Activated naive CD8-positive, alpha-beta T cell treated with anti-CD3 and anti-CD28 coated beads, Interleukin-2, amount 10 ng/mL, durations not matched to agents 7 days and 5 days (primary cell): ENCODE results near the gene GLI3. TPM values are rescaled to one million over a fixed set of nuclear protein-coding genes. Genes with fewer than 3 reads are reported as not detected.
A peak's percentile ranks its signal among the peaks of the same experiment; 100 is the strongest.

Experiments
- ATAC-seq: fragments of 150-1000 bp; cut with Tn5 transposase; one replicate; pipeline ENCODE4 v1.10.0; 2021; ENCODE audit warnings: low read depth, moderate library complexity
- POLR2A ChIA-PET: fragments of 350-600 bp; sonication (Branson Sonifier 250); formaldehyde crosslinking; loops from one replicate; lab custom pipeline; 2021; ENCODE audit warnings: antibody characterized with exemption; lab: Charles Lee
- DNase-seq: peaks from one replicate; pipeline ENCODE4 v3.0.0; 2021
- H3K27ac Mint-ChIP-seq: one replicate; pipeline ENCODE4 v1.8.0; 2022; ENCODE audit warnings: mild to moderate bottlenecking, mixed read lengths
- H3K27me3 Mint-ChIP-seq: one replicate; pipeline ENCODE4 v1.8.0; 2022; ENCODE audit warnings: mild to moderate bottlenecking, moderate library complexity, mixed read lengths
- H3K36me3 Mint-ChIP-seq: one replicate; pipeline ENCODE4 v1.8.0; 2021; ENCODE audit warnings: mild to moderate bottlenecking, mixed read lengths
- H3K4me1 Mint-ChIP-seq: one replicate; pipeline ENCODE4 v1.8.0; 2021; ENCODE audit warnings: mixed read lengths
- H3K4me3 Mint-ChIP-seq: one replicate; pipeline ENCODE4 v1.8.0; 2022; ENCODE audit warnings: mild to moderate bottlenecking, moderate library complexity, mixed read lengths
- H3K9me3 Mint-ChIP-seq: one replicate; pipeline ENCODE4 v1.8.0; 2021; ENCODE audit warnings: mixed read lengths
- total RNA-seq, 2 experiments: library from RNA; stranded (reverse); gene quantifications; one replicate each; pipeline ENCODE4 v1.2.3, GENCODE V29; 2021

GLI3 gene
- 1 to 10 TPM in 1 of 2 experiments, under 1 TPM in 1; 0.75 to 1.3 TPM for total RNA-seq

GRCh38 chr7:42236976-42237810, at the start of gene GLI3:
TSS of gene GLI3 (minus strand) at chr7:42237209. CDS start at chr7:42223253, 13,956 bp downstream.
- no peaks in the 10 kb centered on the region for H3K9me3 Mint-ChIP-seq
- peak; percentile 42 for DNase-seq
- H3K4me3 Mint-ChIP-seq = peak within 1 kb of the TSS; percentile 89
- peaks cover 9% of the 10 kb centered on the region for H3K4me1 Mint-ChIP-seq
- peaks cover 77% of the 10 kb centered on the region for H3K27me3 Mint-ChIP-seq
- POLR2A ChIA-PET = no interaction called here
- peak; percentile 54 for ATAC-seq
- peaks cover 2% of the 10 kb centered on the region for H3K36me3 Mint-ChIP-seq
- H3K27ac Mint-ChIP-seq = no peak within 1 kb of the TSS

GRCh38 chr7:42285383-42285824, 48.4 kb upstream of the GLI3 start:
- POLR2A ChIA-PET = no interaction called here
- no peak for DNase-seq
- no peak for ATAC-seq
- no peaks in the 10 kb centered on the region for H3K4me1 Mint-ChIP-seq
- H3K9me3 Mint-ChIP-seq = peaks cover 1% of the 10 kb centered on the region
- no peak overlapping the region for H3K27ac Mint-ChIP-seq
- H3K27me3 Mint-ChIP-seq = no peaks in the 10 kb centered on the region
- H3K36me3 Mint-ChIP-seq = no peaks in the 10 kb centered on the region
- no peak overlapping the region for H3K4me3 Mint-ChIP-seq

DNA sequence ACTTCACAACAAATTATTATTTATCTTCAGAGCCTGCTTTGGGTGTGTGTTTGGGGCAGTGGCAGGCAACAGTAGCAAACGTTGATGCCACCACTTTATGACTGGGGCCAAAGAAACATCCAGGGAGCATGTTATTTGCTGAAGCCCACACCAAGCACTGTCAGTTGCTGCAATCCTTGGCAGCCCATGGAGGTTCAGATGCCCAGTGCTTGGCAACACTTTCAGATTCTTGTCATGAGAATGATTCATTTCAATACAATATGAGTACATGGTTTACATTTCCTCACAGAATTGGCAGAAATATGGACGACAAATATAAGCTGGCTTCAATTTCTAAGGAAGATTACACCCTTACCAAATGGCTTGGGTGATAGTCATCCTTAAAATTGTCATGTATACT, 46.5 kb upstream of the GLI3 start:
- DNase-seq (no peak), ATAC-seq (no peak)
- no peaks in the 10 kb centered on the region for H3K27me3 Mint-ChIP-seq
- H3K4me3 Mint-ChIP-seq = no peak overlapping the region
- POLR2A ChIA-PET = no interaction called here
- peaks cover 1% of the 10 kb centered on the region for H3K9me3 Mint-ChIP-seq
- no peaks in the 10 kb centered on the region for H3K36me3 Mint-ChIP-seq
- H3K4me1 Mint-ChIP-seq = no peaks in the 10 kb centered on the region
- H3K27ac Mint-ChIP-seq = no peak overlapping the region

GRCh38 chr7:42278344-42278743, 41.3 kb upstream of the GLI3 start:
- no peak for ATAC-seq
- no peaks in the 10 kb centered on the region for H3K36me3 Mint-ChIP-seq
- no peak overlapping the region for H3K4me3 Mint-ChIP-seq

GRCh38 chr7:42274053-42274452, 37.0 kb upstream of the GLI3 start:
- no peak overlapping the region for H3K4me3 Mint-ChIP-seq
- peaks cover 2% of the 10 kb centered on the region for H3K27me3 Mint-ChIP-seq
- peaks cover under 1% of the 10 kb centered on the region for H3K4me1 Mint-ChIP-seq
- H3K9me3 Mint-ChIP-seq = no peaks in the 10 kb centered on the region
- POLR2A ChIA-PET = no interaction called here
- no peak for ATAC-seq
- no peak overlapping the region for H3K27ac Mint-ChIP-seq
- no peak for DNase-seq
- no peaks in the 10 kb centered on the region for H3K36me3 Mint-ChIP-seq

More at GRCh38 chr7:42278344-42278743, 41.3 kb upstream of the GLI3 start:
- no peaks in the 10 kb centered on the region for H3K4me1 Mint-ChIP-seq
- H3K9me3 Mint-ChIP-seq = peaks cover 1% of the 10 kb centered on the region
- peaks cover 2% of the 10 kb centered on the region for H3K27me3 Mint-ChIP-seq
- DNase-seq = no peak
- H3K27ac Mint-ChIP-seq = no peak overlapping the region
- POLR2A ChIA-PET = no interaction called here

DNA sequence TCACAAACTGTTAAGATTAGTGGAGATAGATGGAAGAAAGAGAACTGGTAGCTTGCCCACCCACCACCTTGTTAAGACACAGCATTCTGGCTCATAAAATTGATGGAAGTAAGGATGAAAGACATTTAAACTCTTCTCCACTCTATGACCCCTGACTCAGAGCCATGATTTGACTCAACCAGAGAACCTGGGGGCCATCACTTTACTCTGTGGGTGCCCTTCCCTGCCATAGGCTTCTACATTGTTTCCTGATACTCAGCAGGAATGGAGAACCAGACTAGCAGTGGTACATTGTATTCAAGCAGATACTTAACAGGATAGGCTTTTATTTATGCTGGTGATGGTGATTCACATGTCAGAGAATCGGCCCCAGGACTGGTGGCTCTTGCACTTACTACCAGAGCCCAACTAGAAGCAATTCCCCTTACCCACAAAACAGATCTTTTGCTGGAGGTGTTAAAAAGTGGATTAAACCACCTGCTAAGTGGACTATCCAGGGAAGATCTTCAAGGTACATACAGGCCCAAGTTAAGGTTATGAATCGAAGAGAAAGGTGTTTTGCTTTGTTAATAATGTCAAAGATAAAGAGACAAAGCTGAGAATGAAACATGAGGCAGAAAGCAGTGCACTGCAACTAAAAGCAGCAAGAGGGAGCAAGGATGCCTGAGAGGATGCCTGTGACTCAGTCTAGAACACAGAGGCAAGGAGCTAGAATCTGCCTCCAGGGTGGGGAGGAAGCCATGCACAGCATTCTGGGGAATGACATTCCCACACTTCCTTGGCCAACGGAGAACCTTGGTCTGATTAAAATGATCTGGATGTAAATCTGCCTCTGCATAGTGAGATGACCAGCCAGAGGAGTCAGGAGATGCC, 36.0 kb upstream of the GLI3 start:
- Mint-ChIP-seq H3K27me3 (peaks cover 2% of the 10 kb centered on the region), H3K4me3 (no peak overlapping the region), H3K9me3 (no peaks in the 10 kb centered on the region), H3K36me3 (no peaks in the 10 kb centered on the region), H3K27ac (no peak overlapping the region), H3K4me1 (peaks cover 3% of the 10 kb centered on the region)
- POLR2A ChIA-PET = no interaction called here
- DNase-seq = no peak
- ATAC-seq = no peak

GRCh38 chr7:42269161-42269560, 32.2 kb upstream of the GLI3 start:
- no peak overlapping the region for H3K27ac Mint-ChIP-seq
- no peaks in the 10 kb centered on the region for H3K9me3 Mint-ChIP-seq
- no peak for ATAC-seq
- peaks cover 3% of the 10 kb centered on the region for H3K4me1 Mint-ChIP-seq
- no peaks in the 10 kb centered on the region for H3K27me3 Mint-ChIP-seq
- H3K36me3 Mint-ChIP-seq = no peaks in the 10 kb centered on the region
- POLR2A ChIA-PET = no interaction called here
- no peak for DNase-seq
- H3K4me3 Mint-ChIP-seq = no peak overlapping the region

DNA sequence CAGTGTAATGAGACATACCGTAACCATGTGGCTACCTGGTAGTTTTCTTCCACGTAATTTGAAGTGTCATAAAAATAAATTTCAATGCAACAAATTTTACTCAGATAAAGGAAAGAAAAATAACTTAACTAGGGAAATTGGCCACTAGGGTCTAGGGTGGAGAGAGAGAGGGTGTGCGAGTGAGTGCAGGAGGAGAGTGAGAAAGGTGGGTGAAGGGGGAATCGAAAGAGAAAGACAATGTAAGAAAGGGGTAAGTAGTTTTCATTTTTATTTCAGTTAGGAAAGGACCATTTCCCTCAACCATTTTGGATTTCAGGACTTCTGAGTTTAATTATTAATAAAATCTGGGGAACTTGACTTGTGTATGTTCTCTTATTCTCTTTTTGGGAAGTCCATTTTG, 27.7 kb upstream of the GLI3 start:
- POLR2A ChIA-PET = no interaction called here
- H3K4me1 Mint-ChIP-seq = peaks cover 3% of the 10 kb centered on the region
- no peaks in the 10 kb centered on the region for H3K9me3 Mint-ChIP-seq
- ATAC-seq = no peak
- no peak for DNase-seq
- no peaks in the 10 kb centered on the region for H3K36me3 Mint-ChIP-seq
- H3K27me3 Mint-ChIP-seq = no peaks in the 10 kb centered on the region
- no peak overlapping the region for H3K27ac Mint-ChIP-seq
- H3K4me3 Mint-ChIP-seq = no peak overlapping the region

DNA sequence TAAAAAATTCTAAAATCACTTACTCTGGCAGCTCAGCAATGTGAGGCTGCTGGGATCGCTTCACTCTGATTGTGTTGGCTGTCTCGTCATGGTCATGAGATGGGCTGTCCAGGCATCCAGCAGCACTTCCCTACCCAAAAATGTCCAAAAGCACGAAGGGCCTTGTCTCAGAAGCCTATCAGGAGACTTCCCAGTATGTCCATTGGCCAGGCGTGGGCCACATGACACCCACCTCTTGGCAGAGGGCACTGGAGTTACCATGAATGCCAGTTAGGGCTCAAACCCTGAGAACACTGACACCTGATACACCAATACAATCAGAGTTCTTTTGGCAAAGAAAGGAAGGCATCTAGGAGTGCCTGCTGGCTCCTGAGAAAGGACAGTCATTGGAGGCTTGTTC, 27.0 kb upstream of the GLI3 start:
- no peak overlapping the region for H3K4me3 Mint-ChIP-seq
- no peak for DNase-seq

GRCh38 chr7:42262964-42263363, 26.0 kb upstream of the GLI3 start:
- no peak for DNase-seq
- Mint-ChIP-seq H3K4me3 (no peak overlapping the region), H3K27me3 (no peaks in the 10 kb centered on the region), H3K4me1 (no peaks in the 10 kb centered on the region), H3K36me3 (no peaks in the 10 kb centered on the region), H3K27ac (no peak overlapping the region), H3K9me3 (no peaks in the 10 kb centered on the region)
- POLR2A ChIA-PET = no interaction called here
- no peak for ATAC-seq

More for the DNA sequence above, 27.0 kb upstream of the GLI3 start:
- Mint-ChIP-seq H3K36me3 (no peaks in the 10 kb centered on the region), H3K27ac (no peak overlapping the region), H3K4me1 (peaks cover 1% of the 10 kb centered on the region), H3K9me3 (no peaks in the 10 kb centered on the region), H3K27me3 (no peaks in the 10 kb centered on the region)
- ATAC-seq = no peak
- POLR2A ChIA-PET = no interaction called here

DNA sequence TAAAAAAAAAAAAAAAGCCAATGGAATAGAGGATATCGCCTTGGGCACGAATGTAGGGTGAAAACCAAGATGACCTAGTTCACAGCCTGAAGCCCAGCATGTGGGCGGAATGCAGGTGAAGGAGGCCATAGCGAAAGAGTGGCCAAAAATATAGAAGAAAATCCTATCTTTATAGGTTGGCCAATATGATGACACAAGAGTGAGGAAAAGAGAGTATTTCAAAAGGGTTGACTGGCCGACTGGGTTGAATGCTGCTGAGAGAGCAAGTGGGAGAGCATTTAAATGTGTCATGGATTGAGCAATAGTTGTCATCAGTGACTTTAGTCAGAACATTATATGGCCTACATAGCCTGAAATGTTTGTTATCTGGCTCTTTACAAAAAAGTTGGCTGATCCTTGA, 17.2 kb upstream of the GLI3 start:
- no peak overlapping the region for H3K27ac Mint-ChIP-seq
- POLR2A ChIA-PET = no interaction called here

DNA sequence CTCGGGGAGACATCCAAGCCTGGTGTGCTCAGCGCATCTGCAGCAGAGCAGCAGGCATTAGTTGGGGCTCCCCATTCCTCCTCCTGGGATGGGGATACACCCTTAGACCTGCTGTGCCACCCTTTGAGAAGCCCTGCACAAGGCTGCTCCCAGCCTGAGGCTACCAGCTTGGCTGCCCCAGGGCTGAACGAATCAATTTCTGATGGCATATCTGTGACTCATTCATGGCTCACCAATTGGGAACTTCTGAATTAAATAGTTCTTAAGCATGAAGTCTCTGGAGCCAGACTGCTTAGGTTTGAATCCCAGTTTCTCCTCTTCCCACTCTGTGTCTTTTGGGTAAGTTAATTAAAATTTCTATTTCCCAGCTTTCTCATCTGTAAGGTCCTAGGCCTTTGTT, 16.3 kb upstream of the GLI3 start:
- POLR2A ChIA-PET = no interaction called here
- H3K27me3 Mint-ChIP-seq = peaks cover 3% of the 10 kb centered on the region
- DNase-seq (no peak), ATAC-seq (no peak)
- no peak overlapping the region for H3K27ac Mint-ChIP-seq
- no peak overlapping the region for H3K4me3 Mint-ChIP-seq
- no peaks in the 10 kb centered on the region for H3K9me3 Mint-ChIP-seq
- H3K36me3 Mint-ChIP-seq = no peaks in the 10 kb centered on the region
- no peaks in the 10 kb centered on the region for H3K4me1 Mint-ChIP-seq

More for the DNA sequence above, 17.2 kb upstream of the GLI3 start:
- Mint-ChIP-seq H3K9me3 (no peaks in the 10 kb centered on the region), H3K4me3 (no peak overlapping the region), H3K27me3 (peaks cover 3% of the 10 kb centered on the region), H3K4me1 (no peaks in the 10 kb centered on the region), H3K36me3 (no peaks in the 10 kb centered on the region)
- ATAC-seq = no peak
- DNase-seq = no peak

DNA sequence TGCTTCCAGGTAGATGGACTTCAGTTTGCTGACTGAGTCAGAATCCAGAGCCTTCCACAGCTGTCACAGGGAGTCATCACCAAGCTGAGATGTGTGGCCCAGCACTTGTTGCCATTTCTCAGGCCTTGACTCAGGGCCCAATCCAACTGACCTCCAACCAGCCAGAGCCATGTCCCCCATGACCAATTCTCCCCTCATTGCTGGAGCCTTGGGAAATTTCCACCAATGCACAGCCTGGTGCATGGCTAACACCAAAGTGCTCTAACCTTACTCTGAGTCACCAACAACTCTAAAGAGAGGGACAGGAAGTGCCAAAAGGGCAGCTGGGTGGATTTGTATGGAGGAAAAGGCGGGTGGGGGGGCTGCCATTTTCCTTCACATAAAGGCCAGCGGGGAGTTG, 13.4 kb upstream of the GLI3 start:
- POLR2A ChIA-PET = no interaction called here
- ATAC-seq (no peak), DNase-seq (no peak)
- Mint-ChIP-seq H3K27me3 (peaks cover 4% of the 10 kb centered on the region), H3K27ac (no peak overlapping the region), H3K36me3 (no peaks in the 10 kb centered on the region), H3K9me3 (no peaks in the 10 kb centered on the region), H3K4me3 (no peak overlapping the region), H3K4me1 (no peaks in the 10 kb centered on the region)
